SK-N-SH treated with all-trans-retinoic acid at 6 μM for 48 hours (cell line): Measurements from ENCODE around the gene COG3.

ENCODE experiments used
- ARNTL ChIP-seq: fragments of 450-650 bp; formaldehyde crosslinking; IDR thresholded peaks from 2 replicates; pipeline ENCODE4 v1.5.0; 2020; ENCODE audit warnings: low read depth, mild to moderate bottlenecking, moderate library complexity, borderline replicate concordance
- ESRRG ChIP-seq: fragments of 250-450 bp; sonication (Bioruptor Pico); IDR thresholded peaks from 2 replicates; pipeline ENCODE4 v1.6.1; 2021; ENCODE audit warnings: mild to moderate bottlenecking
- GLIS3 ChIP-seq: fragments of 250-450 bp; sonication (Bioruptor Pico); IDR thresholded peaks from 2 replicates; pipeline ENCODE4 v1.5.0; 2020; ENCODE audit warnings: mild to moderate bottlenecking, moderate library complexity
- ISL1 ChIP-seq: fragments of 250-450 bp; sonication (Bioruptor Pico); IDR thresholded peaks from 2 replicates; pipeline ENCODE4 v2.1.2; 2022; ENCODE audit warnings: mild to moderate bottlenecking, moderate library complexity
- PPARA ChIP-seq: fragments of 250-450 bp; sonication (Bioruptor Pico); IDR thresholded peaks from 2 replicates; pipeline ENCODE4 v1.5.0; 2020; ENCODE audit warnings: mild to moderate bottlenecking, borderline replicate concordance
- SNAI2 ChIP-seq: fragments of 250-450 bp; sonication (Bioruptor Pico); IDR thresholded peaks from 2 replicates; pipeline ENCODE4 v1.5.0; 2020; ENCODE audit warnings: mild to moderate bottlenecking, moderate library complexity
- ZFP3 ChIP-seq: fragments of 250-450 bp; sonication (Bioruptor Pico); IDR thresholded peaks from 2 replicates; pipeline ENCODE4 v1.5.0; 2020; ENCODE audit warnings: mild to moderate bottlenecking, moderate library complexity
- ZNF70 ChIP-seq: fragments of 450-650 bp; formaldehyde crosslinking; IDR thresholded peaks from 2 replicates; pipeline ENCODE4 v1.5.0; 2020; ENCODE audit warnings: mild to moderate bottlenecking, moderate library complexity
- TF ChIP-seq, protein P1 (sequence below): fragments of 250-450 bp; sonication (Bioruptor Pico); IDR thresholded peaks from 2 replicates; pipeline ENCODE4 v1.8.0; 2021; ENCODE audit warnings: low read depth, mild to moderate bottlenecking, moderate library complexity, borderline replicate concordance
- TF ChIP-seq, protein P2 (sequence below): fragments of 250-450 bp; sonication (Bioruptor Pico); IDR thresholded peaks from 2 replicates; pipeline ENCODE4 v1.8.0; 2020; ENCODE audit warnings: mild to moderate bottlenecking, moderate library complexity, borderline replicate concordance
- TF ChIP-seq, protein P3 (sequence below): fragments of 250-450 bp; sonication (Bioruptor Pico); IDR thresholded peaks from 2 replicates; pipeline ENCODE4 v1.5.1; 2021; ENCODE audit warnings: mild to moderate bottlenecking, moderate library complexity

DNA sequence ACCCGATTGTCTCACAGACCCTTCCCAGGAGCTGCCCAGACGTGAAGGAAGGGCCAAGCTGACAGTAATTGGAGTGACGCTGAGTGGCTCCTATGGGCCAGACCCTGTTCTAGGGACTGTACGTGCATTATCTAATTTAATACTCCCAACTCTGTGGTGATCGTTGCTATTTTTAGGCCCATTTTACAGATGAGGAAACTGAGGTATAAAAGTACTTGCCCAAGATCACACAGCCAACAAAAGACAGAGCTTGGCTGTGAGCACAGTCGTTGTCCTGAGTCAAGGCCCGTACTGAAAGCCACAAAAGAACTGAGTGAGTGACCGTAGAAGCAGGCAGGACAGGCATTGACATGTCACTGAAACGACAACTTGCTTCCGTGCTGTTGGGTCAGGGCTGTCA, 76.1 kb downstream of the COG3 start:
- TF ChIP-seq SNAI2 (CRISPR knock-in tag): no peak
- no peak for TF ChIP-seq PPARA (CRISPR knock-in tag)
- TF ChIP-seq, protein P1, sequence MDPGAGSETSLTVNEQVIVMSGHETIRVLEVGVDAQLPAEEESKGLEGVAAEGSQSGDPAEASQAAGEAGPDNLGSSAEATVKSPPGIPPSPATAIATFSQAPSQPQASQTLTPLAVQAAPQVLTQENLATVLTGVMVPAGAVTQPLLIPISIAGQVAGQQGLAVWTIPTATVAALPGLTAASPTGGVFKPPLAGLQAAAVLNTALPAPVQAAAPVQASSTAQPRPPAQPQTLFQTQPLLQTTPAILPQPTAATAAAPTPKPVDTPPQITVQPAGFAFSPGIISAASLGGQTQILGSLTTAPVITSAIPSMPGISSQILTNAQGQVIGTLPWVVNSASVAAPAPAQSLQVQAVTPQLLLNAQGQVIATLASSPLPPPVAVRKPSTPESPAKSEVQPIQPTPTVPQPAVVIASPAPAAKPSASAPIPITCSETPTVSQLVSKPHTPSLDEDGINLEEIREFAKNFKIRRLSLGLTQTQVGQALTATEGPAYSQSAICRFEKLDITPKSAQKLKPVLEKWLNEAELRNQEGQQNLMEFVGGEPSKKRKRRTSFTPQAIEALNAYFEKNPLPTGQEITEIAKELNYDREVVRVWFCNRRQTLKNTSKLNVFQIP (CRISPR knock-in tag): no peak
- TF ChIP-seq, protein P2, sequence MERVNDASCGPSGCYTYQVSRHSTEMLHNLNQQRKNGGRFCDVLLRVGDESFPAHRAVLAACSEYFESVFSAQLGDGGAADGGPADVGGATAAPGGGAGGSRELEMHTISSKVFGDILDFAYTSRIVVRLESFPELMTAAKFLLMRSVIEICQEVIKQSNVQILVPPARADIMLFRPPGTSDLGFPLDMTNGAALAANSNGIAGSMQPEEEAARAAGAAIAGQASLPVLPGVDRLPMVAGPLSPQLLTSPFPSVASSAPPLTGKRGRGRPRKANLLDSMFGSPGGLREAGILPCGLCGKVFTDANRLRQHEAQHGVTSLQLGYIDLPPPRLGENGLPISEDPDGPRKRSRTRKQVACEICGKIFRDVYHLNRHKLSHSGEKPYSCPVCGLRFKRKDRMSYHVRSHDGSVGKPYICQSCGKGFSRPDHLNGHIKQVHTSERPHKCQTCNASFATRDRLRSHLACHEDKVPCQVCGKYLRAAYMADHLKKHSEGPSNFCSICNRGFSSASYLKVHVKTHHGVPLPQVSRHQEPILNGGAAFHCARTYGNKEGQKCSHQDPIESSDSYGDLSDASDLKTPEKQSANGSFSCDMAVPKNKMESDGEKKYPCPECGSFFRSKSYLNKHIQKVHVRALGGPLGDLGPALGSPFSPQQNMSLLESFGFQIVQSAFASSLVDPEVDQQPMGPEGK (CRISPR knock-in tag): no peak
- no peak for TF ChIP-seq ARNTL (CRISPR knock-in tag)
- TF ChIP-seq, protein P3, sequence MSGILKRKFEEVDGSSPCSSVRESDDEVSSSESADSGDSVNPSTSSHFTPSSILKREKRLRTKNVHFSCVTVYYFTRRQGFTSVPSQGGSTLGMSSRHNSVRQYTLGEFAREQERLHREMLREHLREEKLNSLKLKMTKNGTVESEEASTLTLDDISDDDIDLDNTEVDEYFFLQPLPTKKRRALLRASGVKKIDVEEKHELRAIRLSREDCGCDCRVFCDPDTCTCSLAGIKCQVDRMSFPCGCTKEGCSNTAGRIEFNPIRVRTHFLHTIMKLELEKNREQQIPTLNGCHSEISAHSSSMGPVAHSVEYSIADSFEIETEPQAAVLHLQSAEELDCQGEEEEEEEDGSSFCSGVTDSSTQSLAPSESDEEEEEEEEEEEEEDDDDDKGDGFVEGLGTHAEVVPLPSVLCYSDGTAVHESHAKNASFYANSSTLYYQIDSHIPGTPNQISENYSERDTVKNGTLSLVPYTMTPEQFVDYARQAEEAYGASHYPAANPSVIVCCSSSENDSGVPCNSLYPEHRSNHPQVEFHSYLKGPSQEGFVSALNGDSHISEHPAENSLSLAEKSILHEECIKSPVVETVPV: no peak
- no peak for TF ChIP-seq ZNF70 (CRISPR knock-in tag)
- TF ChIP-seq ISL1 (CRISPR knock-in tag): no peak
- no peak for TF ChIP-seq GLIS3 (CRISPR knock-in tag)
- TF ChIP-seq ZFP3 (CRISPR knock-in tag): no peak
- TF ChIP-seq ESRRG (CRISPR knock-in tag): no peak
